ENCODE data around the gene FBLN5.

- TF ChIP-seq CTCF (IDR thresholded peaks at IDR 0.05; ENCODE audit: low read depth, low read length, missing input control), result no peak
- no peak for TF ChIP-seq JUND (IDR thresholded peaks at IDR 0.05)
- TF ChIP-seq, protein P1, sequence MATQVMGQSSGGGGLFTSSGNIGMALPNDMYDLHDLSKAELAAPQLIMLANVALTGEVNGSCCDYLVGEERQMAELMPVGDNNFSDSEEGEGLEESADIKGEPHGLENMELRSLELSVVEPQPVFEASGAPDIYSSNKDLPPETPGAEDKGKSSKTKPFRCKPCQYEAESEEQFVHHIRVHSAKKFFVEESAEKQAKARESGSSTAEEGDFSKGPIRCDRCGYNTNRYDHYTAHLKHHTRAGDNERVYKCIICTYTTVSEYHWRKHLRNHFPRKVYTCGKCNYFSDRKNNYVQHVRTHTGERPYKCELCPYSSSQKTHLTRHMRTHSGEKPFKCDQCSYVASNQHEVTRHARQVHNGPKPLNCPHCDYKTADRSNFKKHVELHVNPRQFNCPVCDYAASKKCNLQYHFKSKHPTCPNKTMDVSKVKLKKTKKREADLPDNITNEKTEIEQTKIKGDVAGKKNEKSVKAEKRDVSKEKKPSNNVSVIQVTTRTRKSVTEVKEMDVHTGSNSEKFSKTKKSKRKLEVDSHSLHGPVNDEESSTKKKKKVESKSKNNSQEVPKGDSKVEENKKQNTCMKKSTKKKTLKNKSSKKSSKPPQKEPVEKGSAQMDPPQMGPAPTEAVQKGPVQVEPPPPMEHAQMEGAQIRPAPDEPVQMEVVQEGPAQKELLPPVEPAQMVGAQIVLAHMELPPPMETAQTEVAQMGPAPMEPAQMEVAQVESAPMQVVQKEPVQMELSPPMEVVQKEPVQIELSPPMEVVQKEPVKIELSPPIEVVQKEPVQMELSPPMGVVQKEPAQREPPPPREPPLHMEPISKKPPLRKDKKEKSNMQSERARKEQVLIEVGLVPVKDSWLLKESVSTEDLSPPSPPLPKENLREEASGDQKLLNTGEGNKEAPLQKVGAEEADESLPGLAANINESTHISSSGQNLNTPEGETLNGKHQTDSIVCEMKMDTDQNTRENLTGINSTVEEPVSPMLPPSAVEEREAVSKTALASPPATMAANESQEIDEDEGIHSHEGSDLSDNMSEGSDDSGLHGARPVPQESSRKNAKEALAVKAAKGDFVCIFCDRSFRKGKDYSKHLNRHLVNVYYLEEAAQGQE (IDR thresholded peaks at IDR 0.05), result no peak
- TF ChIP-seq RXRA (IDR thresholded peaks at IDR 0.05), result no peak
These were observed 23.8 kb upstream of the FBLN5 start for GRCh38 chr14:91971188-91971778.

Measured in liver (tissue), 3 donors.